Ovary (tissue), 9 donors: Measurements from ENCODE around the gene RALBP1. TPM values are rescaled to one million over a fixed set of nuclear protein-coding genes. Genes with fewer than 3 reads are reported as not detected.

Experiments
- DNase-seq, 5 donors: peaks; one replicate each; pipeline ENCODE4 v3.0.0-alpha.2; 2019 to 2020
- H3K27ac ChIP-seq, 2 donors: fragments of 200-600 bp; one replicate each; pipeline versions ENCODE4 v1.5.1 to v1.8.0; 2019 to 2022
- H3K27me3 ChIP-seq: fragments of 200-600 bp; one replicate; pipeline ENCODE4 v1.8.0; 2022
- H3K36me3 ChIP-seq: fragments of 200-600 bp; sonication (generic); one replicate; pipeline ENCODE4 v1.5.1; 2019
- H3K4me1 ChIP-seq: one replicate; pipeline ENCODE4 v1.8.1; 2013; ENCODE audit warnings: mild to moderate bottlenecking, moderate library complexity; ENCODE audit not compliant: insufficient read depth
- H3K4me3 ChIP-seq: fragments of 200-600 bp; sonication (generic); one replicate; pipeline ENCODE4 v1.5.1; 2017
- H3K9me3 ChIP-seq, 2 donors: fragments of 200-600 bp in 1 of 2; sonication (generic) in 1 of 2; one replicate each; pipeline versions ENCODE4 v1.5.1 to v1.8.1; 2013 to 2019; ENCODE audit warnings: mild to moderate bottlenecking in 1 of 2, moderate library complexity in 1 of 2
- EP300 ChIP-seq: sonication (generic); formaldehyde crosslinking; IDR thresholded peaks from one replicate; pipeline ENCODE4 v1.6.1; 2017; ENCODE audit warnings: antibody characterized with exemption
- POLR2A ChIP-seq: fragments of 450-650 bp; IDR thresholded peaks from one replicate; pipeline ENCODE4 v1.6.1; 2017; ENCODE audit warnings: antibody characterized with exemption, mild to moderate bottlenecking, moderate library complexity
- WGBS, 3 donors: extraction: QIAGEN DNeasy Blood & Tissue Kit in 1 of 3; methylation state at CpG; one replicate each; pipeline versions ENCODE4 v1.1.5 to v1.1.7; 2013 to 2017; 5-methylcytosine and 5-hydroxymethylcytosine counted together
- intact Hi-C, 4 donors: fragments of 100-400 bp; cut with DNase I; formaldehyde crosslinking; loops; one replicate each; pipeline versions ENCODE4 v1.11.0 to v1.15.1; 2022 to 2023
- polyA plus RNA-seq, 2 donors: library from polyadenylated mRNA; stranded (reverse); fragments of 200-250 nt in 1 of 2; fragments of 350-450 nt in 1 of 2; fragmentation: Illumina TruSeq in 1 of 2; extraction: RNeasy Lipid Tissue Mini Kit (QIAGEN cat#74804) in 1 of 2; gene quantifications; one replicate each; pipeline ENCODE4 v1.2.3, GENCODE V29; 2013 to 2014
- total RNA-seq, 7 donors: library from RNA; depleted of rRNA in 2 of 7; stranded (reverse); fragments of >200 nt in 2 of 7; fragmentation: NEBNext Ultra II Directional in 3 of 7; extraction: Animal tissue kit (Norgen Biotek cat#: 25700) in 3 of 7; gene quantifications; one replicate each; pipeline versions ENCODE4 v1.1.0 to v1.2.4, GENCODE V29; 2016 to 2023
- TF ChIP-seq, protein P1 (sequence below), 3 donors: fragments of 450-650 bp in 2 of 3; fragments of 200-600 bp in 1 of 3; IDR thresholded peaks; one replicate each; pipeline versions ENCODE4 v1.5.1 to v1.8.0; 2016 to 2022; ENCODE audit warnings: antibody characterized with exemption in 3 of 3, mild to moderate bottlenecking in 1 of 3
- donor health status: DM: no; HTN: no; CAD: no; lungs with moderate emphysema.
- donor health status: DM: no; HTN: no; CAD: no.
- donor health status: Bipolar disorder and iron deficiency.
- donor health status: DM: yes; HTN: yes; CAD: no.
- donor health status: DM: no; HTN: no; CAD: no.
- donor health status: DM: yes; HTN: yes; CAD: no.

RALBP1 gene
- total and polyA plus RNA-seq, 9 donors: 24.7 to 66.3 (median 42.1) TPM

- Histone ChIP-seq H3K27me3 (no peaks in the 10 kb centered on the region), H3K36me3 (no peaks in the 10 kb centered on the region), H3K4me3 (no peak overlapping the region), H3K9me3 (no peaks in the 10 kb centered on the region), H3K27ac (no peak overlapping the region), H3K4me1 (peaks cover 6% of the 10 kb centered on the region)
- TF ChIP-seq, protein P1, sequence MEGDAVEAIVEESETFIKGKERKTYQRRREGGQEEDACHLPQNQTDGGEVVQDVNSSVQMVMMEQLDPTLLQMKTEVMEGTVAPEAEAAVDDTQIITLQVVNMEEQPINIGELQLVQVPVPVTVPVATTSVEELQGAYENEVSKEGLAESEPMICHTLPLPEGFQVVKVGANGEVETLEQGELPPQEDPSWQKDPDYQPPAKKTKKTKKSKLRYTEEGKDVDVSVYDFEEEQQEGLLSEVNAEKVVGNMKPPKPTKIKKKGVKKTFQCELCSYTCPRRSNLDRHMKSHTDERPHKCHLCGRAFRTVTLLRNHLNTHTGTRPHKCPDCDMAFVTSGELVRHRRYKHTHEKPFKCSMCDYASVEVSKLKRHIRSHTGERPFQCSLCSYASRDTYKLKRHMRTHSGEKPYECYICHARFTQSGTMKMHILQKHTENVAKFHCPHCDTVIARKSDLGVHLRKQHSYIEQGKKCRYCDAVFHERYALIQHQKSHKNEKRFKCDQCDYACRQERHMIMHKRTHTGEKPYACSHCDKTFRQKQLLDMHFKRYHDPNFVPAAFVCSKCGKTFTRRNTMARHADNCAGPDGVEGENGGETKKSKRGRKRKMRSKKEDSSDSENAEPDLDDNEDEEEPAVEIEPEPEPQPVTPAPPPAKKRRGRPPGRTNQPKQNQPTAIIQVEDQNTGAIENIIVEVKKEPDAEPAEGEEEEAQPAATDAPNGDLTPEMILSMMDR (IDR thresholded peaks at IDR 0.05): no peak
- TF ChIP-seq POLR2A (no peak), EP300 (no peak)
- WGBS, 3 donors: 95 to 98% (median 95%) methylated on average over 4 of the region's 4 CpGs
- no peak for DNase-seq
- intact Hi-C loops: loop anchor here in 1 of 4 donors (10.0 kb wide), 1 partner anchor 1293 kb away; no protein-coding TSS in a partner anchor
Measured at GRCh38 chr18:9437672-9438071, 37.6 kb upstream of the RALBP1 start.

DNA sequence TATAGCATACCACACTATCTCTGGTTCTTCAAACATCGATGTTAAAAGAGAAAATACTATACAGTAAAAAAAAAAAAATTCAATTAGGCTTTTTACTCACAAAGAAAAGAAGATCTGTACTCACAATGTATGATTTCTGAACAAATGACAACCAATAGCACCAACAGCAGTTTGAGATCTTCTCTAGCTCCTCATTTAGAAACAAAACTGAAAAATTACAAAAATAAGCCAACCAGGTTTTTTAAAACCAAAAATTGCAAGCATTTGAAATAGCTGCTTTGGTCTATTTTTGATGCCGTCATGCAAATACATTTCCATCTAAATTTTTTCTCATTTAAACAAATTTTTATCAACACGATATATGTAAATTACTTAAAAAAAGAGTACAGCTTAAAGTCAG is 34.3 kb upstream of the RALBP1 start:
- Histone ChIP-seq H3K27ac (no peak overlapping the region), H3K4me3 (no peak overlapping the region), H3K36me3 (no peaks in the 10 kb centered on the region), H3K9me3 (no peaks in the 10 kb centered on the region), H3K27me3 (no peaks in the 10 kb centered on the region), H3K4me1 (peaks cover 6% of the 10 kb centered on the region)
- 77 to 89% (median 83%) methylated on average over 3 of the region's 3 CpGs for WGBS, 3 donors
- TF ChIP-seq EP300: no peak
- TF ChIP-seq, protein P1 (IDR thresholded peaks at IDR 0.05): no peak
- TF ChIP-seq POLR2A: no peak
- intact Hi-C loops: no loop called here
- no peak for DNase-seq

DNA sequence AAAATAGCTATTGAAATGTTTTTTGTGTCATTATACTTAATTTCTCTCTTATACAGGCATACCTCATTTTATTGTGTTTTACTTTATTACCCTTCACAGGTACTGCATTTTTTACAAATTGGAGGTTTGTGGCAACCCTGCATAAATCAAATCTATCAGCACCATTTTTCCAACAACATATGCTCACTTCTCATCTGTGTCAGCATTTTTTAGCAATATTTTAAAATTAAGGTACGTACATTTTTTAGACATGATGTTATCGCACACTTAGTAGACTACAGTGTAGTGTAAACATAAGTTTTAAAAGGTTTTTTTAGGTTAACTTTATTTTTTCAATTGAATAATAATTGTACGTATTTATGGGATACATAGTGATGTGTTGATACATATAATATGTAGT is 30.8 kb upstream of the RALBP1 start:
- DNase-seq: no peak
- H3K9me3 ChIP-seq: no peaks in the 10 kb centered on the region
- intact Hi-C loops: no loop called here
- no peak overlapping the region for H3K27ac ChIP-seq
- no peaks in the 10 kb centered on the region for H3K4me1 ChIP-seq
- no peaks in the 10 kb centered on the region for H3K27me3 ChIP-seq
- H3K36me3 ChIP-seq: no peaks in the 10 kb centered on the region
- TF ChIP-seq, protein P1 (IDR thresholded peaks at IDR 0.05): no peak
- TF ChIP-seq EP300 (no peak), POLR2A (no peak)
- WGBS, 3 donors: 89 to 95% (median 94%) methylated on average over 3 of the region's 3 CpGs
- no peak overlapping the region for H3K4me3 ChIP-seq

DNA sequence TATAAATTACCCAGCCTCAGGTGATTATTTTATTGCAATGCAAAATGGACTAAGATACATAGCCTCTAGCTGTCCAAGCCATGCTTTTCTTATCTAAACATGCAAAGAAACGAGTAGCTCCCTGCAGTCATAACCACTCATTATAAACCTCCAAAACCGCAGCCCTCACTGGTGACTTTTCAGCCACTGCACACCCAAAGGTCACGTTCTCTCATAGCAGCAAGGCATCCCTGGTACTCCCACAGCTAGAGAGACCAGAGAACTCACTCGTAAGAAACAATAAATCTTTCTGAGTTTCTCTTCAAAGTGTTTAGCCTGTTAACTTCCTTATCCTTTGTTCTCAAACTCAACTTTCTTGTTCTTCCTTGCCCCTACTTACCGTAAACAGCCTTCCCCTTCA is 28.5 kb upstream of the RALBP1 start:
- Histone ChIP-seq H3K36me3 (no peaks in the 10 kb centered on the region), H3K27ac (no peak overlapping the region), H3K4me1 (no peaks in the 10 kb centered on the region), H3K27me3 (no peaks in the 10 kb centered on the region), H3K4me3 (no peak overlapping the region), H3K9me3 (no peaks in the 10 kb centered on the region)
- intact Hi-C loops: no loop called here
- DNase-seq: no peak
- WGBS, 3 donors: 57 to 64% (median 63%) methylated on average over 5 of the region's 5 CpGs
- no peak for TF ChIP-seq EP300

DNA sequence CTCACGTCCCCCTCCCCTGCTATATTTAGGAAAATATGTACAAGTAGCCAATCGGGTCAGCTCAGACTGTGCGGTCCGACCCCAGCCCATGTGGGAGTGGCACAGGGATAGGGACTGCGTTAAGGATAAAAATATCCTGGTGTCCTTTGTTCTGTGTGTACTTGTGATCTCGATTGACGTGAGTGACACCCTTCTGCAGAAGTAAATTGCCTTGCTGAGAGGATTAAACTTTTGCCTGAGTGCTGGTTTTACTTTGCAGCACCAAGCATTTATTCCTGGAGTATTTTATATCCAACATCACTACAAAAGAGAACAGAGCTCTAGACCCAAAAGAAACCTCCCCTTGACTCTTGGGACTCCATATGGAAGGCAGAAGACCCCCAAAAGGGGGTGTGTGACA is 28.0 kb upstream of the RALBP1 start:
- no peak for TF ChIP-seq EP300
- TF ChIP-seq POLR2A: no peak
- TF ChIP-seq, protein P1 (IDR thresholded peaks at IDR 0.05): no peak
- WGBS, 3 donors: 88 to 94% (median 93%) methylated on average over 7 of the region's 7 CpGs
- intact Hi-C loops: no loop called here

More for the DNA sequence above, 28.0 kb upstream of the RALBP1 start:
- DNase-seq: no peak
- no peaks in the 10 kb centered on the region for H3K4me1 ChIP-seq
- H3K4me3 ChIP-seq: no peak overlapping the region
- H3K27me3 ChIP-seq: no peaks in the 10 kb centered on the region
- H3K36me3 ChIP-seq: no peaks in the 10 kb centered on the region
- H3K9me3 ChIP-seq: no peaks in the 10 kb centered on the region
- H3K27ac ChIP-seq: no peak overlapping the region
